Psoas muscle (tissue), 8 donors: ENCODE results near the gene KLC4. TPM values are rescaled to one million over a fixed set of nuclear protein-coding genes. Genes with fewer than 3 reads are reported as not detected.
A peak's percentile ranks its signal among the peaks of the same experiment; 100 is the strongest.

Source experiments
- ATAC-seq, 4 donors: fragments of 200-7000 bp; cut with Tn5 transposase; one replicate each; pipeline ENCODE4 v1.9.1; 2020; ENCODE audit warnings: moderate library complexity in 3 of 4, mild to moderate bottlenecking in 2 of 4
- DNase-seq, 2 donors: peaks; one replicate each; pipeline ENCODE4 v3.0.0-alpha.2; 2020
- H3K27ac ChIP-seq: fragments of 200-600 bp; one replicate; pipeline ENCODE4 v1.8.0; 2022
- H3K27me3 ChIP-seq, 3 donors: fragments of 200-600 bp in 1 of 3; one replicate each; pipeline versions ENCODE4 v1.6.1 to v1.8.0; 2013 to 2022; ENCODE audit warnings: low read length in 2 of 3, mild to moderate bottlenecking in 2 of 3, moderate library complexity in 1 of 3; ENCODE audit not compliant: insufficient read depth in 3 of 3
- H3K36me3 ChIP-seq, 2 donors: fragments of 200-600 bp in 1 of 2; one replicate each; pipeline versions ENCODE4 v1.6.1 to v1.8.0; 2013 to 2022; ENCODE audit warnings: low read depth in 1 of 2, mild to moderate bottlenecking in 1 of 2, moderate library complexity in 1 of 2; ENCODE audit not compliant: insufficient read depth in 1 of 2
- H3K4me1 ChIP-seq: fragments of 200-600 bp; one replicate; pipeline ENCODE4 v1.8.0; 2022
- H3K4me3 ChIP-seq: fragments of 200-600 bp; one replicate; pipeline ENCODE4 v1.8.0; 2022; ENCODE audit warnings: mild to moderate bottlenecking
- H3K9me3 ChIP-seq: fragments of 200-600 bp; one replicate; pipeline ENCODE4 v1.8.0; 2022
- WGBS, 3 donors: extraction: QIAGEN DNeasy Blood & Tissue Kit; methylation state at CpG; one replicate each; pipeline versions ENCODE4 v1.1.6 to v1.1.7; 2013; 5-methylcytosine and 5-hydroxymethylcytosine counted together
- intact Hi-C, 2 donors: fragments of 100-400 bp; cut with DNase I; formaldehyde crosslinking; loops; one replicate each; pipeline versions ENCODE4 v1.11.0 to v1.14.2; 2022
- polyA plus RNA-seq, 3 donors: library from polyadenylated mRNA; stranded (reverse); fragments of 200-250 nt; gene quantifications; one replicate each; pipeline ENCODE4 v1.2.3, GENCODE V29; 2013
- total RNA-seq, 4 donors: library from RNA; stranded (reverse); fragmentation: NEBNext Ultra II Directional in 2 of 4; extraction: Animal tissue kit (Norgen Biotek cat#: 25700) in 2 of 4; gene quantifications; one replicate each; pipeline versions ENCODE4 v1.2.1 to v1.2.4, GENCODE V29; 2021 to 2023
- TF ChIP-seq, protein P1 (sequence below): fragments of 200-600 bp; IDR thresholded peaks from one replicate; pipeline ENCODE4 v1.8.0; 2022; ENCODE audit warnings: antibody characterized with exemption
- donor health status: healthy with polysubstance abuse.
- donor health status: DM: no; HTN: no; CAD: no; lungs with moderate emphysema.
- donor health status: Bipolar disorder and iron deficiency.
- donor health status: healthy.
- donor health status: DM: yes; HTN: yes; CAD: no.
- donor health status: DM: no; HTN: no; CAD: no.
- donor health status: DM: no; HTN: no; CAD: no.
- donor health status: DM: yes; HTN: yes; CAD: no.

Gene KLC4
- total and polyA plus RNA-seq, 7 donors: 12.2 to 20.9 (median 14.9) TPM

DNA sequence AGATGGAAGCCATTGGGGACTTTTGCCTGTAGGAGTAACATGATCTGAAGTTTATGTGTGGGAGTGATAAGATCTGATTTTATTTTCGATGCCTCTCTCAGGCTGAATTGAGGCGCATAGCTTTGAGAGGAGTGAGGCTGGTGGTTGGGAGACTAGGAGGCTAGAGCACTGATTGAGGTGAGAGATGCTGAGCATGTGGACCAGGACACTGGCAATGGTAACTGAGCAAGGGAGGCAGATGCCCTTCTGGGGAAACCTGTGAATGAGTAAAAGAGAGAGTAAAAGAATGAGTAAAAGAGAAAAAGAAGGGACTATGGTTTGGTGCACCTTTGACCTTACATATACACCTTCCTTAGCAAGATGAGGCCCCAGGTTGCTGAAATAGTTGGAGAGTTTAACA lies 35.0 kb upstream of the KLC4 start:
- no peak overlapping the region for H3K27ac ChIP-seq
- no peak for DNase-seq
- no peak for ATAC-seq
- no peaks in the 10 kb centered on the region for H3K9me3 ChIP-seq
- TF ChIP-seq, protein P1, sequence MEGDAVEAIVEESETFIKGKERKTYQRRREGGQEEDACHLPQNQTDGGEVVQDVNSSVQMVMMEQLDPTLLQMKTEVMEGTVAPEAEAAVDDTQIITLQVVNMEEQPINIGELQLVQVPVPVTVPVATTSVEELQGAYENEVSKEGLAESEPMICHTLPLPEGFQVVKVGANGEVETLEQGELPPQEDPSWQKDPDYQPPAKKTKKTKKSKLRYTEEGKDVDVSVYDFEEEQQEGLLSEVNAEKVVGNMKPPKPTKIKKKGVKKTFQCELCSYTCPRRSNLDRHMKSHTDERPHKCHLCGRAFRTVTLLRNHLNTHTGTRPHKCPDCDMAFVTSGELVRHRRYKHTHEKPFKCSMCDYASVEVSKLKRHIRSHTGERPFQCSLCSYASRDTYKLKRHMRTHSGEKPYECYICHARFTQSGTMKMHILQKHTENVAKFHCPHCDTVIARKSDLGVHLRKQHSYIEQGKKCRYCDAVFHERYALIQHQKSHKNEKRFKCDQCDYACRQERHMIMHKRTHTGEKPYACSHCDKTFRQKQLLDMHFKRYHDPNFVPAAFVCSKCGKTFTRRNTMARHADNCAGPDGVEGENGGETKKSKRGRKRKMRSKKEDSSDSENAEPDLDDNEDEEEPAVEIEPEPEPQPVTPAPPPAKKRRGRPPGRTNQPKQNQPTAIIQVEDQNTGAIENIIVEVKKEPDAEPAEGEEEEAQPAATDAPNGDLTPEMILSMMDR: no peak
- intact Hi-C loops: no loop called here
- H3K36me3 ChIP-seq: peaks cover 16 to 65% of the 10 kb centered on the region in 2 donors
- peaks cover 59% of the 10 kb centered on the region for H3K4me1 ChIP-seq
- 80 to 92% (median 88%) methylated on average over 2 of the region's 2 CpGs for WGBS, 3 donors
- no peaks in the 10 kb centered on the region for H3K27me3 ChIP-seq
- no peak overlapping the region for H3K4me3 ChIP-seq

DNA sequence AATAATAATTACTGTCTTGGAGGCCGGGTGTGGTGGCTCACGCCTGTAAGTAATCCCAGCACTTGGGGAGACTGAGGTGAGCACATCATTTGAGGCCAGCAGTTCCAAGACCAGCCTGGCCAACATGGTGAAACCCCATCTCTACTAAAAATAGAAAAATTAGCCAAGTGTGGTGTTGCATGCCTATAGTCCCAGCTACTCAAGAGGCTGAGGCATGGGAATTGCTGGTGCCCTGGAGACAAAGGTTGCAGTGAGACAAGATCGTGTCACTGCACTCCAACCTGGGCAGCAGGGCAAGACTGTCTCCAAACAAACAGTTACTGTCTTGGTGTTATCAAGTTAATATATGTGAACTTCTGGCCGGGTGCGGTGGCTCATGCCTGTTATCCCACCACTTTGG lies 33.1 kb upstream of the KLC4 start:
- peak overlapping the region; percentile 58 for H3K27ac ChIP-seq
- H3K27me3 ChIP-seq: no peaks in the 10 kb centered on the region
- WGBS, 3 donors: 35 to 61% (median 38%) methylated on average over 5 of the region's 5 CpGs
- intact Hi-C loops: no loop called here
- H3K4me3 ChIP-seq: no peak overlapping the region
- peaks cover 23 to 72% of the 10 kb centered on the region in 2 donors for H3K36me3 ChIP-seq
- TF ChIP-seq, protein P1: no peak
- peak in 1 of 2 donors; percentile 56 for DNase-seq
- peaks cover 41% of the 10 kb centered on the region for H3K4me1 ChIP-seq
- peak; percentile 45 to 74 (median 70) for ATAC-seq
- H3K9me3 ChIP-seq: no peaks in the 10 kb centered on the region

DNA sequence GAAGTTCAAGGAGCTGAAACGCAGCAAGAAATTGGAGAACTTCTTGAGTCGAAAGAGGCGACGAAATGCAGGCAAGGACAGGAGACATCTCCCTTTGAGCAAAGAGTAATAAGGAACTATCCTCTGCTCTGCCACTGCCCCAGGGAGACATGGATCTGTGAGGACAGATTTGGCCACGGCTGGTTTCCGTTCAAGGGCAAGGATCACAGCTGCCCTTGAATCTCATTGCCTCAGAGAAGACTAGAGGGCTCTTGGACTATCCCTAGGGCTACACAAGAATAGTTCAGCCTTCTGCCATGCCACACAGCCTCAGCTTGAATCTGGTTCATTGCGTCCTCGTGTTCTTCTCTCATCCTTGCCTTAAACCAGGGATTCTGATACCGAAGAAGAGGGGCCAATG lies 30.3 kb upstream of the KLC4 start:
- Histone ChIP-seq H3K9me3 (no peaks in the 10 kb centered on the region), H3K27ac (no peak overlapping the region), H3K4me3 (no peak overlapping the region), H3K27me3 (no peaks in the 10 kb centered on the region), H3K36me3 (peaks cover 28 to 95% of the 10 kb centered on the region in 2 donors), H3K4me1 (peaks cover 24% of the 10 kb centered on the region)
- DNase-seq: no peak
- TF ChIP-seq, protein P1: no peak
- intact Hi-C loops: no loop called here
- WGBS, 3 donors: 48 to 74% (median 56%) methylated on average over 9 of the region's 9 CpGs
- ATAC-seq: peak in 3 of 4 donors; percentile 15 to 52 (median 43)

DNA sequence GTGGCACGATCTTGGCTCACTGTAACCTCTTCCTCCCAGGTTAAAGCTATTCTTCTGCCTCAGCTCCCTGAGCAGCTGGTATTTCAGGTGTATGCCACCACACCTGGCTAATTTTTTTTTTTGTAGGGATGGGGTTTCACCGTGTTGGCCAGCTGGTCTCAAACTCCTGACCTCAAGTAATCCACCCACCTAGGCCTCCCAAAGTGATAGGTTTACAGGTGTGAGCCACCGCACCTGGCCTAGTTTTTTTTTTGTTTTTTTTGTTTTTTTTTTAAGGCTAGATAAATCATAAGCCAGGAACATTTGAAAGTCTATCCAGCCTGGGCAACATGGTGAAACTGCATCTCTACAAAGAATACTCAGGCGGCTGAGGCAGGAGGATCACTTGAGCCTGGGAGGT lies 27.1 kb upstream of the KLC4 start:
- Histone ChIP-seq H3K27ac (no peak overlapping the region), H3K9me3 (no peaks in the 10 kb centered on the region), H3K27me3 (no peaks in the 10 kb centered on the region), H3K36me3 (peaks cover 20 to 66% of the 10 kb centered on the region in 2 donors), H3K4me3 (no peak overlapping the region), H3K4me1 (peaks cover 24% of the 10 kb centered on the region)
- no peak for ATAC-seq
- TF ChIP-seq, protein P1: no peak
- no peak for DNase-seq
- 86 to 90% (median 86%) methylated on average over 4 of the region's 4 CpGs for WGBS, 3 donors
- intact Hi-C loops: no loop called here

DNA sequence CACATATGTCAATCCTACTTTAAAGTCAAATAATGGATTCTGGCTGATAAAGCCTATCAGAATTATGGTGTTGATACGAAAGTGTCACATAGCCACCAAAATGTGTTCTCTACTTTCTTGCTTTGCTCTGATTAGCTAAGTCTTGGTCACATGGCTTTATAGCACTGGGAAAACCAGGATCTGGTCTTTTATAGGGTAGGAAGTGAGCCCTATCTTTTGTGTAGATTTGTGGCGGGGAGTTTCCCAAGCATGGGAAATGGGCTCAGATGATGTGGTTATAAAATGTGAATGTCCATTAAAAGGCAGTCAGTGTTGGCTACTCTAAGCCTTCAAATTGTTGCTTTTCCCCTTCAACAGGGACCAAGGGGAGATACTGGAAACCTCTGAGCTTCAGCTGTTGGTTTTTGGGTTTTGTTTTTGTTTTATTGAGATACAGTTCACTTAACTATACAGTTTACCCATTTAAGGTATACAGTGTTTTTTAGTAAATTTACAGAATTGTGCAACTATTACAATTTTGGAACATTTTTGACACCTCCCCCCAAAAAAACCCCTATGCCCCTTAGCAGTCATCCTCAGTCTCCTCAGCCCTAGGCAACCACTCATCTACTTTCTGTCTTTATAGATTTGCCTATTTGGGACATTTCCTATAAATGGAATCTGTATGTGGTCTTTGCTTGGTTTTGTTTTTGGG lies 25.8 kb upstream of the KLC4 start:
- Histone ChIP-seq H3K4me3 (no peak overlapping the region), H3K36me3 (peaks cover 18 to 67% of the 10 kb centered on the region in 2 donors), H3K27ac (no peak overlapping the region), H3K9me3 (no peaks in the 10 kb centered on the region), H3K27me3 (no peaks in the 10 kb centered on the region), H3K4me1 (peaks cover 24% of the 10 kb centered on the region)
- ATAC-seq (no peak), DNase-seq (no peak)
- 91 to 96% (median 94%) methylated on average over 2 of the region's 2 CpGs for WGBS, 3 donors
- TF ChIP-seq, protein P1: no peak
- intact Hi-C loops: no loop called here
